Karpas-422 (cell line): ENCODE data around the gene NSUN5. TPM values are rescaled to one million over a fixed set of nuclear protein-coding genes. Genes with fewer than 3 reads are reported as not detected.
"Not testable (repeated sequence)": the region's sequence is repeated elsewhere in the genome, so short reads cannot be mapped to it uniquely, and the experiment has no call there.

Experiments
- DNase-seq: peaks from one replicate; pipeline ENCODE4 v3.0.0-alpha.2; 2015
- H2AFZ ChIP-seq: fragments of 200-600 bp; sonication (generic); 2 replicates; pipeline ENCODE4 v1.6.1; 2014; ENCODE audit warnings: antibody characterized with exemption, low read length, mixed read lengths
- H3K27ac ChIP-seq: fragments of 200-600 bp; sonication (generic); 2 replicates; pipeline ENCODE4 v1.5.1; 2014; ENCODE audit warnings: mild to moderate bottlenecking, low read length, moderate library complexity
- H3K27me3 ChIP-seq: fragments of 200-600 bp; sonication (generic); 2 replicates; pipeline ENCODE4 v1.6.1; 2014; ENCODE audit warnings: low read length, mixed read lengths
- H3K36me3 ChIP-seq: fragments of 200-600 bp; sonication (generic); 2 replicates; pipeline ENCODE4 v1.6.1; 2014; ENCODE audit warnings: low read length, mixed read lengths; ENCODE audit not compliant: insufficient read depth
- H3K4me1 ChIP-seq: fragments of 200-600 bp; sonication (generic); 2 replicates; pipeline ENCODE4 v1.6.1; 2014; ENCODE audit warnings: mild to moderate bottlenecking, low read length, mixed read lengths
- H3K4me2 ChIP-seq: fragments of 200-600 bp; sonication (generic); 2 replicates; pipeline ENCODE4 v1.6.1; 2014; ENCODE audit warnings: low read length, low read depth, mild to moderate bottlenecking; ENCODE audit not compliant: poor library complexity, severe bottlenecking
- H3K4me3 ChIP-seq: fragments of 200-600 bp; sonication (generic); 2 replicates; pipeline ENCODE4 v1.5.1; 2014; ENCODE audit warnings: mild to moderate bottlenecking, antibody characterized with exemption, low read length, mixed read lengths
- H3K79me2 ChIP-seq: fragments of 200-600 bp; sonication (generic); 2 replicates; pipeline ENCODE4 v1.6.1; 2014; ENCODE audit warnings: mild to moderate bottlenecking, low read length, mixed read lengths
- H3K9ac ChIP-seq: fragments of 200-600 bp; sonication (generic); 2 replicates; pipeline ENCODE4 v1.6.0; 2014; ENCODE audit warnings: low read length
- H3K9me2 ChIP-seq: fragments of 200-600 bp; sonication (generic), shearing (Covaris generic); replicated peaks from 2 replicates; pipeline ENCODE4 v1.6.0; 2014; ENCODE audit warnings: mild to moderate bottlenecking, low read length, moderate library complexity; ENCODE audit not compliant: insufficient read depth
- H3K9me3 ChIP-seq: fragments of 300-700, 200-600 bp; sonication (generic); 2 replicates; pipeline ENCODE4 v1.6.1; 2014; ENCODE audit warnings: low read length, mixed read lengths
- H4K20me1 ChIP-seq: fragments of 200-600 bp; sonication (generic); 2 replicates; pipeline ENCODE4 v1.6.1; 2014; ENCODE audit warnings: mild to moderate bottlenecking, antibody characterized with exemption, low read length, low read depth; ENCODE audit not compliant: insufficient read depth
- total RNA-seq: library from RNA; depleted of rRNA; stranded (reverse); fragments of >200 nt; shearing (Covaris generic); gene quantifications from 2 replicates; pipeline ENCODE4 v1.2.3, GENCODE V29; 2014; ENCODE audit warnings: low replicate concordance

NSUN5 gene
- total RNA-seq, 1 experiment from 2014 or later = 31.6 TPM

GRCh38 chr7:73323434-73324080, 14.9 kb upstream of the NSUN5 start:
- H3K27ac ChIP-seq, H3K9ac ChIP-seq, H3K9me2 ChIP-seq, DNase-seq, H3K36me3 ChIP-seq, H4K20me1 ChIP-seq, H3K4me2 ChIP-seq, H2AFZ ChIP-seq, H3K9me3 ChIP-seq, H3K4me1 ChIP-seq, H3K27me3 ChIP-seq, H3K4me3 ChIP-seq, H3K79me2 ChIP-seq: not testable (repeated sequence)

- not testable (repeated sequence) for H3K79me2 ChIP-seq, H3K9ac ChIP-seq, H3K4me1 ChIP-seq, H3K4me3 ChIP-seq, DNase-seq, H3K36me3 ChIP-seq, H3K4me2 ChIP-seq, H3K9me2 ChIP-seq, H4K20me1 ChIP-seq, H3K27me3 ChIP-seq, H3K9me3 ChIP-seq, H3K27ac ChIP-seq, H2AFZ ChIP-seq
These were observed 11.4 kb upstream of the NSUN5 start for GRCh38 chr7:73320009-73320408.

GRCh38 chr7:73319541-73319940, 10.9 kb upstream of the NSUN5 start:
- H3K27me3 ChIP-seq, DNase-seq, H3K27ac ChIP-seq, H3K4me3 ChIP-seq, H3K36me3 ChIP-seq, H3K9me2 ChIP-seq, H3K9me3 ChIP-seq, H3K79me2 ChIP-seq, H2AFZ ChIP-seq, H3K4me1 ChIP-seq, H3K9ac ChIP-seq, H4K20me1 ChIP-seq, H3K4me2 ChIP-seq: not testable (repeated sequence)

- not testable (repeated sequence) for H3K79me2 ChIP-seq, H3K27me3 ChIP-seq, H3K36me3 ChIP-seq, H3K9me3 ChIP-seq, H3K4me2 ChIP-seq, H3K27ac ChIP-seq, H4K20me1 ChIP-seq, H2AFZ ChIP-seq, H3K4me1 ChIP-seq, H3K9ac ChIP-seq, DNase-seq, H3K9me2 ChIP-seq, H3K4me3 ChIP-seq
These were observed 10.1 kb upstream of the NSUN5 start for GRCh38 chr7:73318656-73319204.

- no peaks in the 10 kb centered on the region for H3K79me2 ChIP-seq
- no peaks in the 10 kb centered on the region for H3K36me3 ChIP-seq
- no peak for DNase-seq
- no peaks in the 10 kb centered on the region for H4K20me1 ChIP-seq
- H3K27me3 ChIP-seq = no peaks in the 10 kb centered on the region
- H3K4me1 ChIP-seq = no peaks in the 10 kb centered on the region
- no peak overlapping the region for H3K4me3 ChIP-seq
- H2AFZ ChIP-seq = no peak overlapping the region
- no peak overlapping the region for H3K27ac ChIP-seq
- no peak overlapping the region for H3K9ac ChIP-seq
- H3K9me2 ChIP-seq = no peaks in the 10 kb centered on the region
- H3K4me2 ChIP-seq = no peak overlapping the region
- H3K9me3 ChIP-seq = no peaks in the 10 kb centered on the region
These were observed 7.9 kb upstream of the NSUN5 start for GRCh38 chr7:73316521-73316920.

GRCh38 chr7:73314271-73314670, 5.6 kb upstream of the NSUN5 start:
- H2AFZ ChIP-seq = no peak overlapping the region
- no peaks in the 10 kb centered on the region for H3K36me3 ChIP-seq
- H3K9me2 ChIP-seq = no peaks in the 10 kb centered on the region
- H3K4me2 ChIP-seq = no peak overlapping the region
- no peaks in the 10 kb centered on the region for H4K20me1 ChIP-seq
- DNase-seq = no peak
- H3K9ac ChIP-seq = no peak overlapping the region
- peaks cover under 1% of the 10 kb centered on the region for H3K4me1 ChIP-seq
- no peaks in the 10 kb centered on the region for H3K9me3 ChIP-seq
- H3K79me2 ChIP-seq = no peaks in the 10 kb centered on the region
- H3K27ac ChIP-seq = no peak overlapping the region
- H3K4me3 ChIP-seq = no peak overlapping the region
- no peaks in the 10 kb centered on the region for H3K27me3 ChIP-seq

DNA sequence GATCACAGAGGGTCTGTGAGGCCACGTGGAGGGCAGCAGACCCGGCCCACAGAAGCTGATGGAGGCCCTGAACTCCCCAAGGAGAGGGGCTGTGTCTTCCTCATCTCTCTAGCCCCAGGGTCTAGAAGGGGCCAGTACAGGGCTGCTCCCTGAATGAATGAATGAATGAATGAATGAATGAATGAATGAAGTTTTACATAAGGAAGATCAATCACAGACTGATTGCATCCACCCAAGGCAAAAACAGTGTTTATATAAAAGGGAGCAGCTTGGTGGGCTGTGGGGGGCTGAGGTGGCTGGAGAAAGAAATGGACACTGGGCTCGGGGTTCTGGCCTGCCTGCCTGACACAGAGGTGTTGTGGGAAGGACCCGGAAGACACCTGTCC, 4.9 kb upstream of the NSUN5 start:
- no peaks in the 10 kb centered on the region for H3K9me3 ChIP-seq
- H3K27ac ChIP-seq = no peak overlapping the region
- no peak overlapping the region for H3K9ac ChIP-seq
- H3K9me2 ChIP-seq = no peaks in the 10 kb centered on the region
- H3K4me3 ChIP-seq = no peak overlapping the region
- H3K79me2 ChIP-seq = peaks cover 2% of the 10 kb centered on the region
- H2AFZ ChIP-seq = no peak overlapping the region
- no peaks in the 10 kb centered on the region for H3K36me3 ChIP-seq
- no peak for DNase-seq
- peaks cover 4% of the 10 kb centered on the region for H3K4me1 ChIP-seq
- H3K4me2 ChIP-seq = no peak overlapping the region
- no peaks in the 10 kb centered on the region for H3K27me3 ChIP-seq
- H4K20me1 ChIP-seq = no peaks in the 10 kb centered on the region

- Histone ChIP-seq H3K4me3 (no peak overlapping the region), H3K27ac (no peak overlapping the region), H3K4me1 (peaks cover 5% of the 10 kb centered on the region), H4K20me1 (peaks cover 3% of the 10 kb centered on the region; the same call in 1 of the 2 replicates), H3K9me2 (no peaks in the 10 kb centered on the region), H3K27me3 (no peaks in the 10 kb centered on the region), H3K36me3 (no peaks in the 10 kb centered on the region), H3K9me3 (no peaks in the 10 kb centered on the region), H3K9ac (no peak overlapping the region), H2AFZ (no peak overlapping the region), H3K79me2 (peaks cover 7% of the 10 kb centered on the region), H3K4me2 (no peak overlapping the region)
- no peak for DNase-seq
These were observed 4.3 kb upstream of the NSUN5 start for GRCh38 chr7:73312831-73313520.
